Measurements from ENCODE around the gene PRRX1.

- TF ChIP-seq CTCF (IDR thresholded peaks at IDR 0.05; ENCODE audit: low read depth, low read length) (no peak), POLR2A (IDR thresholded peaks at IDR 0.05; ENCODE audit: extremely low read depth, insufficient read length) (no peak), MAX (IDR thresholded peaks at IDR 0.05; ENCODE audit: low read depth, low read length) (no peak)
These were observed 85.6 kb downstream of the PRRX1 start for GRCh38 chr1:170749549-170749948.
